CD4-positive, alpha-beta T cell treated with Interferon gamma for 1 hour (primary cell): ENCODE measurements around the gene TCF7L1.

Experiments used
- DNase-seq: peaks from one replicate; pipeline ENCODE4 v3.0.0-alpha.2; 2020

The TCF7L1 gene

DNA sequence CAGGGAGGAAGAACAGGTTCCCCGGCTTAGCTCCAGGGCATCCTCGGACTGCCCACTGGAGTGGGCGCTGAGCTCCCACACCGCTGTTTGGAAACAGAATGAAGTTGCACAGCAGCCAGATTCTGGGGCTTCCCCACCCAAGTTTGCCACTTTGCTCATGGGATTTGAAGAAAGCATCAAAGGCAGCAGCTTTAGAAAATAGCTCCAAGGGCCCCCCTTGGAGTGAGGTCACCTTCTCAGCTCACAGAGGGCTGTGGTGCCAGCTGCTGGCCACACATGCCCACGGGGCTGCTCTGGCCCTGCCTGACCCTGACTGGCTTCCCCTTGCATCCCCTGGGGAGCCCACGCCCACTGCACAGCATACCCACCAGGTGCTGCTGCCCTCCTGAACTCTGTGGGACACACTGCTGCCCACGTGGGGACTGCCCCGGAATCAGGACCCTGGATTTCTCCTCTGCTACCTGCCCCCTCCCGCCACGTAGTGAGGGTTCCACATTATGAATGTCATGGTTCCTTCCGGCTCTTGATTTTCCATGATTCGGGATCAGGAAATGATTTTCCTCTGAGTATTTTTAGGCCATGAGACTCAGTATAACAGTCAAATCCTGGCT, 124.3 kb downstream of the TCF7L1 start:
- no peak for DNase-seq

GRCh38 chr2:85257970-85258605, 124.9 kb downstream of the TCF7L1 start:
- DNase-seq = no peak

DNA sequence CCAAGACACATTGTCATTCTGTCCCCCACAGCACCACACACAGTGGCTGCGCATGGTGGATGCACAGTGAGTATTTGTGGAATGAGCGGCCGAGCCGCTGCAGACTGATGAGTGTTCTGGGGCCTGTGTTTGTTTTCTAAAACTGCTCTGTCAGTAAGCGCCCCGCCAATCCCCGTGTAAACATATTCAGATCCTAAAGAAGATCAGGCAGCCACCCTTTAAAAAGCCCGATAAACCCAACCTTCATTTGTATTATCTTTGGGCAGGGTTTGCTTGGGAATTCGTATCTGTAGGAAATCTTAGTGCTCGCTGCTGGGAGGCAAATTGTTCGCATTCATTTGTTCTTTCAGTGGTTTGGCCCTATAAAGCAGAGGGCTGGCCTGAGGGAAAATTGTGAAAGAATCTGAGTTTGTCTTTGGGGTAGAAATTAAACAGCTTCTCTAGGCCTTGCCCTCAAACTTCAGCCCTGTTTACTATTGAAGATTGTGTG, 126.0 kb downstream of the TCF7L1 start:
- no peak for DNase-seq

DNA sequence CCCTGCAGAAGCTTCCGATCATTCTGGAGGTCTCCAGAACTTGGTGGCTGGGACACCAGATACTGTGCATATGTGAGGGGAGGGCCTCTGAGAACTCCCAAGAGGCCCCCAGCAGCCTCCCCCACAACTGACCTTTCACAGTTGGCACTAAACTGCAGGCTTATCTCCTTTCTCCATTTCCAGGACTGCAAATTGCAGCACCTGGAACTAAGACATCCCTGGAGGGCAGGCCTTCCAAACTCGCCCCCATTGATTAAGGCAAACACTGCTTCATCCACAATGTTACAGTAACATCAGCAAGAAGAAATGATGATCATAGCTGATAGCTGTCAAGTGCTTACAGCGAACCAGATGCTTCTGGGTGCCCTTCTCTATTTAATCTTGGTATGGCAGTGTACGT, 126.7 kb downstream of the TCF7L1 start:
- no peak for DNase-seq

GRCh38 chr2:85263591-85263990, 130.4 kb downstream of the TCF7L1 start:
- DNase-seq = no peak

GRCh38 chr2:85264471-85264870, 131.3 kb downstream of the TCF7L1 start:
- no peak for DNase-seq

GRCh38 chr2:85265304-85265703, 132.1 kb downstream of the TCF7L1 start:
- DNase-seq = no peak

DNA sequence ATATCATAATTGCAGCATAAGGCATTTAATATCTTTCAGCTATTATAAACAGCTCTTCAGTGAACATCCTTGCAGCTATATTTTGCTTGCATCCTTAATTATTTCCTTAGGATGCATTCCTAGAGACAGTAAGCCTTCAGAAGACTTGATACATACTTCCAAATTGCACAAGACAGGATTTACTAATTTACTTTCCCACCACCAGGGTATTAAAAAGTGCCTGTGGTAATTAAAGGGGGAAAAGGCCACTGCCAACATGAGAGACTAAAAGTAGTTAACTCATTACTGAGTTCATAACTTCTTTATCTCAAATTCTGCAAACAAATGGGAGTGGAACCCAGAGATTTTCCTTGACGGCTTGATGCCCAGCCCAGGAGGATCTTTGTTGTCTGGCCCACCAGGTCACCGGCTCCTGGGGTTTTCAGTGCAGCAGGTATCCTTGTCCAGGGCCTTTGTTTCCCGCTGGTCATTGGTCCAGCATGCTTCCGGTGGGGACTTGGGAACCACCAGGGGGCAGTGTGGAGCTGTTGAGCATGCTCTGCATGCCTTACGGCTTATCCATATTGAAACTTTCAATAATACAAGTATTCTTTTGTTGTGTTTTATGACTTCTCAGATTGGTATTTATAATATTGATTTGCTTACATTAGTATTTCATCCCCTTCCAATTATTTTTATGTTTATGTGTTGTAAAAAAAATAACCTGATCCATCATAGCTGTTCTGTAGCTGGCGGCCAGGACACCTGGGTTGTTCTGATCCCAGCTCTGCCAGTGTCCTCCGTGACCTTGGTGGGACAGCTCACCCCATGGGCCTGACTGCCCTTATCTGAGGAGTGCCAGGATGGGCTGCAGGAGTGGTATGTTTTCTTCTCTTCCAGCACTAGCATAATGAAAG, 133.2 kb downstream of the TCF7L1 start:
- DNase-seq = peak; percentile 44

DNA sequence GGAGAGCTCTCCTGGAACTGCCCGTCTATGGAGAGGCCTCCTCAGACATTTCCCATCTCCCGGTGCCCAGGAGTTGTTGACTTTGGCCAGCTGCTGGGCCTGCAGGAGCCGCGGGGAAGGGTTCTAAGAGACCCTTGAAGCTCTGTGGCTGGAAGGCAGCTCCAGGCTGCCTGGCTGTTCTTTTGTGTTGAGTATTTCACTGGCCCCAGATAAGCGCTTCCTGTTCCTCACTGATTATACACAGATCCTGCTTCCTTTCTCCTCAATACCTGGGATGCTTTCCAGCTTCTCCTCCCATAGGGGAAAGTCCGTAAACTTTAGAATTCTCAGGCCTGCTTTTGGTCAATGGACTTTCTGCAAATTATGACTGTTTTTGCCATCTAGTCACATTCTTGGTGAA, 136.8 kb downstream of the TCF7L1 start:
- DNase-seq = no peak

DNA sequence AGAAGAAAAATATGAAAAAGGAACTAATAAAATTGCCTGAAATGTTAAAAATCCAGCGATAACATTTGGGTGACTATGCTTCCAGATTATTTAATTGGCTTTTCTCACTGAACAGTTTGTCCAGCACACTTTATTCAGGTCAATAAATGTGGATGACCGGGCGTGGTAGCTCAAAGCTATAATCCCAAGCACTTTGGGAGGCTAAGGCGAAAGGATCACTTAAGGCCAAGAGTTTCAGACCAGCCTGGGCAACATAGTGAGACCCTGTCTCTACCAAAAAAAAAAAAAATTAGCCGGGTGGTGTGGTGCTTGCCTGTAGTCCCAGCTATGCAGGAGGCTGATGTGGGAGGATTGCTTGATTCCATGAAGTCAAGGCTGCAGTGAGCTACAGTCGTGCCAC, 139.2 kb downstream of the TCF7L1 start:
- no peak for DNase-seq

DNA sequence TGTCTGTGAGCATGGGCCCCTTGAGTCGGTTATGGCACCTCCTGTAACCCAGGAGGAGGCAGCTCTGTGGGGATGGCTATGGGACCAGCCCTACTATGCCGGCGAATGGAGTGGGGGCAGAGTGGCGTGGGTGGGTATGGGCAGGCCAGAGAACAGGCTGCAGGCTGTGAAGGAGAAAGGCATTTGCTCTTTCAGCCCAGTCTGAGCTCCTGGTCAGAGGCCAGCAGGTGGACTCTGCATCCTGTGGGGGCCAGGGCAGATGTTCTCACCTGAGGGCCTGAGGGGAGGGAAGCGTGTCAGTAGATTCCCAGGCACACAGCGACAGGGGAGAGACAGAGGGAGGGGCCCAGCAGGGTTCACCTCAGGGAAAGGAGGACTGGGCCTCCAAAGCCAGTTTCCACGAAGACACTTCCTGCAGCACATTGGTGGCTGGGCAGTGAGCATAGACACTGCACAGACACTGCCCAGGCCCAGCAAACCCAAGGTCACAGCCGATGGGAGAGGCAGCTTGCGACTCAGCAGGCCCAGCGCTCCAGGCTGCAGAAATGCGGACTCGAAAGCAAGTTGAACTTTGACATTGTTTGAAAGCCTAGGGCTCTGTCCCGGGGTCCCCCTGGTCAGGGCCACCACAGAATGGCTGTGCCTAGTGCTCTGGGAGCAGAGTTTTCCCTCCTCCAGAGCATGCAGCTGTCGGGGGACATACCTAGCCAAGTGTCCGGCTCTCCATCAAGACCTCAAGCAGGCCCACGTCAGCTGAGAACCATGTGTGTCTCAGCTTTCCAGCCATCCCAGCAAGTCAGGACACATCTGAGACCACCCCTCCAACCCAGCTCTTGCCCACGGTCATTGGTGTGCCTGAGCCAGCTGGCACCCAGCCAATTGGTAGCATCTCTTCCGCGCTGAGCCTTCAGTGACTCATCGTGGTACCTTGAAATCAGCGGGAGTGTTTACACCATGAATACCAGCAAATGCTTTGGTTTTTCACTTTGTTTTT, 140.8 kb downstream of the TCF7L1 start:
- no peak for DNase-seq

DNA sequence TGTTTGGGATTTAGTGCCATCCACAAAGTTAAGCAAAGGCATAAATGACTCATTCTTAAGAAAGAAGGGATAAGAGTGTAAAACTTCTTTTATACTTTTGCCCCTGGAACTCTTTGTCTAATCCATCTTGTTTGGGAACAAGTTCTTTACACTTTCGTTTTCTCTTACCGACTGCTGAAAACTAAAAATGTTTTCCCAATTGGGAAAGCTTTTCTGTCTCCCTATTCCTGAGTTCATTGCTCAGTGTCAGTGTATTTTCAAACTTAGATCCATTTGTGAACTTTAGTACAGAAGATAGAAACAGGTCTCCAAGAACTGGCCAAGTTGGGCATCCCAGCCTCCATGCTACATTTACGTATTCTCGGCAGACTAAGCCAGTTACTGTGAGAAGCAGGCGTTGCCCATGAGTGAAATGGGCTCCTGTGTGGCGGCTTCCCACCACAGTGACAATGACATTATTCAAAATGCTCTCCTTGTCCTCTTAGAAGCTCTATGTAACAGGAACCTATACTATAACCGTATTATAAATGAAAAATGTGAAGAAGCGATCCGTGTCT, 142.9 kb downstream of the TCF7L1 start:
- no peak for DNase-seq

- no peak for DNase-seq
Observed at GRCh38 chr2:85276571-85277118, 143.5 kb downstream of the TCF7L1 start.

- no peak for DNase-seq
Observed at GRCh38 chr2:85277416-85278158, 144.4 kb downstream of the TCF7L1 start.

DNA sequence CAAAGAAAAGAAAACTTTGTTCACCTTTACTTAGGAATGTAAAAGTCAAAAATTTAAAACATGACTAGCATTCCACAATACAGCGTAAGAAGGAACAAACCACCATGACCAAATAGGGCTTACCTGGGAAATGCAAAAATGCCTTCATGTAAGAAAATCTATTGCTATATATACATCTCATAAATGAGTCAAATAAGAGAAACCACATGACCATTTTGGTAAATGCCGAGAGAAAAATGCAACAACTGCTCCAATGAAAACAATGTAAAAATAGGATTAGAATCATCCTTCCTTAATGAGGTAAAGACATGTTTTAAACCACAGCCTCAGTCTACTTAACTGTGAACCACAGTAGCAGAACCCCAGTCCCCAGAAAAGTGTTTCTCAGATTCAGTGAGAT, 145.2 kb downstream of the TCF7L1 start:
- DNase-seq = no peak

DNA sequence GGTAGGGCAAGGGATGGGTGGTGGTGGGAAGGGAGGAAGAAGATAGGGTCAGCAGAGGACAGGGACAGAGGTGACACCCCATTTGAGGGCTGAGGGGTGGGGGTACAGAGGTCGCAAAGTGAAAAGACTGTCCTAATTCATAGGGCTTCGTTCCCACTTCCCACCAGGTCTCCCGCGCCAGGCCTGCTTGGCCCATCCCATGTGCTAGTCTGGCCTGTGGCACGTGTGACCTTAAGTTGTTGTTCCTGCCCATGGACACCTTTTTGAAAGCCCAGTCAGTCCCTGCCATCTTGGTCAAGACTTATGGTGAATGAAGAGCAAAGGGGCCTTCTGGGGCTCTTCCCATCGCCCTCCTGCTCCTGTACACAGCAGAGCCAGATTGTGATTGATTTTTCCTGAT, 148.4 kb downstream of the TCF7L1 start:
- no peak for DNase-seq

GRCh38 chr2:85282914-85283313, 149.7 kb downstream of the TCF7L1 start:
- DNase-seq = no peak

DNA sequence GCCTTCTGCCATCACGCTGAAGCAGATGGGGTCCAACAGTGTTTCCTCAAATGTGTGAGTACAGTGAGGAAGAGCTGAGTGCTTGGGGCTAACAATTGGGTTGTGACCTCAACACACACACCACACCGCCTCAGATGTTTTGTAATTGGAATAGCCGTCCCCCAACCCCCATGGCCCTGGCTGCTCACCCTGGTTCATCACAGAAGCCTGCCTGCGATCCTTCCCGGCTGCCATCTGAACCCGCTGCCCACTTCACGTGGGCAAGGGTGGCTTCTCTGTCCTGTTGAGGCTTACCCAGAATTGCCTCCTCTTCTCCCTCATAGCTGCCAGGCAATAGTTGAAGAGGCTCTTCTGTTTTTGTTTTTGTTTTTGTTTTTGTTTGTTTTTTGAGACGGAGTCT, 150.4 kb downstream of the TCF7L1 start:
- DNase-seq = no peak

DNA sequence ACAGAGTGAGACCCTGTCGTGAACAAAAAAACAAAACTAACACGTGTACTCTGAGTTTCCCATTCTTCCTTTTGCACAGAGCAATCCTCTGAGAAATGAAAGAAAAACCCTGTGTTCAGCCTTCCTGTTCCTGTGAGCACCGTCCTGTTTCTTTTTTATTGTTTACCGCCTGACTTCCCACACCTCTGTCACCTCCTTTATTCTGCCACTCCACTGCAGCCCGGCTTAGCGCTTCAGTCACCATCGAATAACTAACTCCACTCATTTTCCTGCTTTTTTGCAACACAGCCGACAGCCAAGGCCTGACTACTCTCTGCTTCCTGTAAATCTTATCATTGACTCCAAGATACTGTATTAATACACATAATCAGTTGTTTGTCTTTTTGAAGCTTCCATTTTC, 153.7 kb downstream of the TCF7L1 start:
- DNase-seq = no peak

DNA sequence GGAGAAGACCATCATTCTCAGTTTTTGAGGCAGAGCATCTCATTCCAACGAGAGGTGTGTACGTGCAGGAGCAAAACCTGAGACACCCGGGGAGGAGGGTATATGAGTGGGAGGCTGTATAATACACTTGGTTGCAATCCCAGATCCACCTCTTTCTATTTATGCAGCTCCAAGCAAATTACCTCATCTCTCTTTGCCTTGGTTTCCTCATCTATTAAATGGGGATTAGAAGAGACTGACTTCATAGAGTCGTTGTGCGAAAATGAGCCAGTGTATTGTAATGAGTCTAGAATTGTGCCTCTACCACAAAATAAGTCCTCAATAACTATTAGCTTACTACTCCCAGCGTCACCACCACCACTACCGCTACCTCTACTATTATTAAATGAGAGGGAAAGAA, 154.5 kb downstream of the TCF7L1 start:
- DNase-seq = no peak

DNA sequence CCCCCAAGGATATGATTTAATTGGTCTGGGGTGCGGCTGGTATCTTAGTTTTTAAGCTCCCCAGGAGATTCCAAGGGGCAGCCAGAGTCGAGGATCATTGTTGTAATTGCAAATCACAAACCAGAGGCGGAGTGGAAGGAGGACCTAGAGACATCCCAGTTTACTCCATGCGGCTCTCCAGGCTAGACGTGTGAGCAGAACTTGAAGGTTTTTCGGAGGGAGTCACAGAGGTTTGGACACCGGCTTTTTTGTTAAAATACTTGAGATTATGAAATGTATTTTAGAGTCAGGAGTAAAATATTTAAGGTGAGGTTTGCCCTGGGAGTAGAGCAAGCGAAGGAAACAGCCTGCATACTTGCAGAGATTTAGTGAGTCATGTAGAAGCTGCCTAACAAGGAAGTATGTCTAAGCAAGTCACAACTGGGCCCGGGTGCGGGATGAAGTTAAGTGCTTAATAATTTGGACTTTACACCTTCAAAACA, 155.1 kb downstream of the TCF7L1 start:
- no peak for DNase-seq
